Esophagus muscularis mucosa (tissue), 2 donors: ENCODE data around the gene WASHC3.

Experiments used
- POLR2A ChIP-seq: fragments of 450-650 bp; IDR thresholded peaks from one replicate; pipeline ENCODE4 v1.6.1; 2017; ENCODE audit warnings: antibody characterized with exemption, moderate library complexity, mild to moderate bottlenecking, low read depth
- POLR2AphosphoS5 ChIP-seq, 2 donors: sonication (generic); formaldehyde crosslinking; IDR thresholded peaks; one replicate each; pipeline ENCODE4 v1.6.1; 2017; ENCODE audit warnings: antibody characterized with exemption in 2 of 2

DNA sequence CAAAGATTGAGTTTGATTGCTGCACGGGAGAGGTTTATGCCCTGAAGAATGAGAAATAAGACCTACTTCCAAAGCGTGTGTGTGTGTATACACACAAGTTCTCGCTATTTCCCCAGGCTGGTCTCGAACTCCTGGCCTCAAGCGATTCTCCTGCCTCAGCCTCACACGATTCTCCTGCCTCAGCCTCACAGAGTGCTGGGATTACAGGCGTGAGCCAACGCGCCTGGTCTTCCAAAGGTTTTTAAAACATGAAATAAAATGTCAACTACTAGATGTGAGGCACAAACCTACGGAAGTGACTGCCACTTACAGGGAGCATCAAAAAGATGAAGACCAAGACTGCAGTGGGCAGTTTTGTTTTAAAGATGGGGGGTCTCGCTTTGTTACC is 622 bp upstream of the WASHC3 start:
- no peak for TF ChIP-seq POLR2AphosphoS5 (IDR thresholded peaks at IDR 0.05)
- no peak for TF ChIP-seq POLR2A
